Psoas muscle (tissue), 8 donors: ENCODE results near the gene NR6A1. TPM values are rescaled to one million over a fixed set of nuclear protein-coding genes. Genes with fewer than 3 reads are reported as not detected.

ENCODE experiments used
- ATAC-seq, 4 donors: fragments of 200-7000 bp; cut with Tn5 transposase; one replicate each; pipeline ENCODE4 v1.9.1; 2020; ENCODE audit warnings: moderate library complexity in 3 of 4, mild to moderate bottlenecking in 2 of 4
- DNase-seq, 2 donors: peaks; one replicate each; pipeline ENCODE4 v3.0.0-alpha.2; 2020
- H3K27ac ChIP-seq: fragments of 200-600 bp; one replicate; pipeline ENCODE4 v1.8.0; 2022
- H3K27me3 ChIP-seq, 3 donors: fragments of 200-600 bp in 1 of 3; one replicate each; pipeline versions ENCODE4 v1.6.1 to v1.8.0; 2013 to 2022; ENCODE audit warnings: low read length in 2 of 3, mild to moderate bottlenecking in 2 of 3, moderate library complexity in 1 of 3; ENCODE audit not compliant: insufficient read depth in 3 of 3
- H3K36me3 ChIP-seq, 2 donors: fragments of 200-600 bp in 1 of 2; one replicate each; pipeline versions ENCODE4 v1.6.1 to v1.8.0; 2013 to 2022; ENCODE audit warnings: low read depth in 1 of 2, mild to moderate bottlenecking in 1 of 2, moderate library complexity in 1 of 2; ENCODE audit not compliant: insufficient read depth in 1 of 2
- H3K4me1 ChIP-seq: fragments of 200-600 bp; one replicate; pipeline ENCODE4 v1.8.0; 2022
- H3K4me3 ChIP-seq: fragments of 200-600 bp; one replicate; pipeline ENCODE4 v1.8.0; 2022; ENCODE audit warnings: mild to moderate bottlenecking
- H3K9me3 ChIP-seq: fragments of 200-600 bp; one replicate; pipeline ENCODE4 v1.8.0; 2022
- CTCF ChIP-seq: fragments of 200-600 bp; IDR thresholded peaks from one replicate; pipeline ENCODE4 v1.8.0; 2022; ENCODE audit warnings: antibody characterized with exemption
- WGBS, 3 donors: extraction: QIAGEN DNeasy Blood & Tissue Kit; methylation state at CpG; one replicate each; pipeline versions ENCODE4 v1.1.6 to v1.1.7; 2013; 5-methylcytosine and 5-hydroxymethylcytosine counted together
- intact Hi-C, 2 donors: fragments of 100-400 bp; cut with DNase I; formaldehyde crosslinking; loops; one replicate each; pipeline versions ENCODE4 v1.11.0 to v1.14.2; 2022
- polyA plus RNA-seq, 3 donors: library from polyadenylated mRNA; stranded (reverse); fragments of 200-250 nt; gene quantifications; one replicate each; pipeline ENCODE4 v1.2.3, GENCODE V29; 2013
- total RNA-seq, 4 donors: library from RNA; stranded (reverse); fragmentation: NEBNext Ultra II Directional in 2 of 4; extraction: Animal tissue kit (Norgen Biotek cat#: 25700) in 2 of 4; gene quantifications; one replicate each; pipeline versions ENCODE4 v1.2.1 to v1.2.4, GENCODE V29; 2021 to 2023
- donor health status: healthy with polysubstance abuse.
- donor health status: DM: no; HTN: no; CAD: no; lungs with moderate emphysema.
- donor health status: Bipolar disorder and iron deficiency.
- donor health status: healthy.
- donor health status: DM: yes; HTN: yes; CAD: no.
- donor health status: DM: no; HTN: no; CAD: no.
- donor health status: DM: no; HTN: no; CAD: no.
- donor health status: DM: yes; HTN: yes; CAD: no.

NR6A1 gene
- total and polyA plus RNA-seq, 7 donors = 0.32 to 2.6 (median 0.70) TPM

GRCh38 chr9:124469011-124469832, 301.9 kb downstream of the NR6A1 start:
- WGBS, 3 donors = 80 to 91% (median 84%) methylated on average over 28 of the region's 28 CpGs
- no peak for ATAC-seq
- Histone ChIP-seq H3K9me3 (no peaks in the 10 kb centered on the region), H3K4me1 (no peaks in the 10 kb centered on the region), H3K27me3 (peaks cover 0 to 12% (median 8%) of the 10 kb centered on the region in 3 donors), H3K27ac (no peak overlapping the region), H3K4me3 (no peak overlapping the region), H3K36me3 (no peaks in the 10 kb centered on the region)
- no peak for TF ChIP-seq CTCF
- peak in 1 of 2 donors; percentile 34 for DNase-seq
- intact Hi-C loops = no loop called here

GRCh38 chr9:124468061-124468740, 302.9 kb downstream of the NR6A1 start:
- intact Hi-C loops = no loop called here
- Histone ChIP-seq H3K4me3 (no peak overlapping the region), H3K27me3 (peaks cover 0 to 7% (median 6%) of the 10 kb centered on the region in 3 donors), H3K27ac (no peak overlapping the region), H3K4me1 (no peaks in the 10 kb centered on the region), H3K9me3 (no peaks in the 10 kb centered on the region), H3K36me3 (no peaks in the 10 kb centered on the region)
- no peak for TF ChIP-seq CTCF
- ATAC-seq (no peak), DNase-seq (peak in 1 of 2 donors; percentile 34)
- WGBS, 3 donors = 88 to 94% (median 93%) methylated on average over 19 of the region's 19 CpGs

GRCh38 chr9:124467410-124468060, 303.6 kb downstream of the NR6A1 start:
- Histone ChIP-seq H3K36me3 (no peaks in the 10 kb centered on the region), H3K27me3 (peaks cover 0 to 5% (median 3%) of the 10 kb centered on the region in 3 donors), H3K27ac (no peak overlapping the region), H3K4me1 (no peaks in the 10 kb centered on the region), H3K9me3 (no peaks in the 10 kb centered on the region), H3K4me3 (no peak overlapping the region)
- intact Hi-C loops = no loop called here
- ATAC-seq (no peak), DNase-seq (peak in 1 of 2 donors; percentile 26)
- no peak for TF ChIP-seq CTCF
- WGBS, 3 donors = 87 to 92% (median 89%) methylated on average over 16 to 17 of the region's 17 CpGs

Other genes starting within 250 kb of the NR6A1 start
- 10 to 100 TPM in 3 of 4 donors, 1 to 10 TPM in 1; 7.1 to 30.3 (median 13.2) TPM for gene OLFML2A, start 5.8 kb upstream of the NR6A1 start, total RNA-seq
- 1 to 10 TPM; 3.0 to 5.1 (median 4.0) TPM for gene OLFML2A, start 5.8 kb upstream of the NR6A1 start, polyA plus RNA-seq
- not detected for gene WDR38, start 82.1 kb upstream of the NR6A1 start, total RNA-seq
- under 1 TPM in 1 of 3 donors, not detected in 2; 0.05 TPM for gene WDR38, start 82.1 kb upstream of the NR6A1 start, polyA plus RNA-seq
- 1,000 to 10,000 TPM in 3 of 4 donors, 100 to 1,000 TPM in 1; 994 to 1,307 (median 1,134) TPM for gene RPL35, start 90.6 kb upstream of the NR6A1 start, total RNA-seq
- 1,000 to 10,000 TPM; 2,957 to 4,666 (median 2,999) TPM for gene RPL35, start 90.6 kb upstream of the NR6A1 start, polyA plus RNA-seq
- gene ARPC5L, start 90.8 kb upstream of the NR6A1 start, total RNA-seq = 10 to 100 TPM; 32.3 to 54.9 (median 47.7) TPM
- 100 to 1,000 TPM in 1 of 3 donors, 10 to 100 TPM in 2; 47.0 to 165 (median 96.4) TPM for gene ARPC5L, start 90.8 kb upstream of the NR6A1 start, polyA plus RNA-seq
- 10 to 100 TPM; 13.3 to 23.0 (median 17.0) TPM for gene GOLGA1, start 169.8 kb upstream of the NR6A1 start, total RNA-seq
- 10 to 100 TPM in 2 of 3 donors, 1 to 10 TPM in 1; 8.0 to 21.3 (median 10.5) TPM for gene GOLGA1, start 169.8 kb upstream of the NR6A1 start, polyA plus RNA-seq